Measurements from ENCODE around the gene RNF26.

The RNF26 gene

DNA sequence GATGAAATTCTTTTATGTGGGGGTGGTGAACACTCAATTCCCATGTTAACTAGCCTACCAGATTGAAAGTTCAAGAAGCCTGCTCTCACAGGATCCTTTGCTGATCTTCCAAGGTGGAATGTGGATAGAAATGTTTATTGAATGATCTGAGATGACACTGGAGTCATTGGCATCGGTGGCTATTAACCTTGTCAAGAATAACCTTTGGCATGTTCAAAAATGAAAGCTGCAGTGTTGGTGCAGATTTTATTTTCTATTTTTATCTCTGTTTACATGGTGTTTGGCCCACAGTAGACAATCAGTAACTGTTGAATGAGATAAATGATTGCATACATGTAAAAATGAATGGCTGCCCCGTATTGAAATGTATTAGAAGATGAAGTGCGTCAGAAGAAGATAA, 36.4 kb upstream of the RNF26 start:
- TF ChIP-seq, protein P1, sequence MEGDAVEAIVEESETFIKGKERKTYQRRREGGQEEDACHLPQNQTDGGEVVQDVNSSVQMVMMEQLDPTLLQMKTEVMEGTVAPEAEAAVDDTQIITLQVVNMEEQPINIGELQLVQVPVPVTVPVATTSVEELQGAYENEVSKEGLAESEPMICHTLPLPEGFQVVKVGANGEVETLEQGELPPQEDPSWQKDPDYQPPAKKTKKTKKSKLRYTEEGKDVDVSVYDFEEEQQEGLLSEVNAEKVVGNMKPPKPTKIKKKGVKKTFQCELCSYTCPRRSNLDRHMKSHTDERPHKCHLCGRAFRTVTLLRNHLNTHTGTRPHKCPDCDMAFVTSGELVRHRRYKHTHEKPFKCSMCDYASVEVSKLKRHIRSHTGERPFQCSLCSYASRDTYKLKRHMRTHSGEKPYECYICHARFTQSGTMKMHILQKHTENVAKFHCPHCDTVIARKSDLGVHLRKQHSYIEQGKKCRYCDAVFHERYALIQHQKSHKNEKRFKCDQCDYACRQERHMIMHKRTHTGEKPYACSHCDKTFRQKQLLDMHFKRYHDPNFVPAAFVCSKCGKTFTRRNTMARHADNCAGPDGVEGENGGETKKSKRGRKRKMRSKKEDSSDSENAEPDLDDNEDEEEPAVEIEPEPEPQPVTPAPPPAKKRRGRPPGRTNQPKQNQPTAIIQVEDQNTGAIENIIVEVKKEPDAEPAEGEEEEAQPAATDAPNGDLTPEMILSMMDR (IDR thresholded peaks at IDR 0.05; ENCODE audit: insufficient read depth, low read length, poor library complexity, severe bottlenecking): no peak
- TF ChIP-seq EZH2phosphoT487 (conservative IDR thresholded peaks at IDR 0.05; ENCODE audit: low read length): no peak
- Histone ChIP-seq H3K9me2 (replicated peaks; ENCODE audit: insufficient read depth, low read length) (no peaks in the 10 kb centered on the region), H3K27me3 (ENCODE audit: low read length) (no peaks in the 10 kb centered on the region), H3K9ac (ENCODE audit: low read length) (no peak overlapping the region), H3K79me2 (ENCODE audit: insufficient read depth, low read length) (no peaks in the 10 kb centered on the region), H4K20me1 (ENCODE audit: low read depth, low read length) (no peaks in the 10 kb centered on the region), H3K27ac (ENCODE audit: low read depth, low read length) (no peak overlapping the region), H3K36me3 (ENCODE audit: low read length) (peaks cover 14% of the 10 kb centered on the region), H2AFZ (ENCODE audit: low read depth, low read length, severe bottlenecking) (no peak overlapping the region), H3K4me2 (ENCODE audit: low read depth, low read length, poor library complexity, severe bottlenecking) (no peak overlapping the region), H3K4me3 (ENCODE audit: insufficient read depth, low read length, poor library complexity, severe bottlenecking) (no peak overlapping the region), H3F3A (ENCODE audit: insufficient read depth) (no peaks in the 10 kb centered on the region), H3K9me3 (ENCODE audit: insufficient read depth, low read length) (no peaks in the 10 kb centered on the region)

DNA sequence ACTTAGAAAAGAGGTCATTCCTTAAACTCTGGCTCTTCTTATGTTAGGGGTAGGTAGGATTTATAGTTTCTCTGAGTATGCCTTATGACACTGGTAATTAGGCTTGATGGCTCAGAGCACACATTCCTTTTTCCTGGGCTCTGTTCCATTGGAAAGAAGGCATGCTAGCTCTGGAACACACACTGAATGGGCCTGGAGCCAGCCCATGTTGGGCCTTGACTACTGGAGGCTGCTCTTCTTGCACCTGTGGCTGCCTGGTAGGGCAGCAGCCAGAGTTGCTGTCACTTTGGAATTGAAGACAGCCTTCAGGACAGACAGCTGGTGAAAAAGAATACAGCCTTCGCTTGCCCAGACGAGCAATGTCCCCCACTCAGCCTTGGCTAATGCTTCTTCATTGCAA, 35.6 kb upstream of the RNF26 start:
- H4K20me1 ChIP-seq (ENCODE audit: low read depth, low read length): no peaks in the 10 kb centered on the region

DNA sequence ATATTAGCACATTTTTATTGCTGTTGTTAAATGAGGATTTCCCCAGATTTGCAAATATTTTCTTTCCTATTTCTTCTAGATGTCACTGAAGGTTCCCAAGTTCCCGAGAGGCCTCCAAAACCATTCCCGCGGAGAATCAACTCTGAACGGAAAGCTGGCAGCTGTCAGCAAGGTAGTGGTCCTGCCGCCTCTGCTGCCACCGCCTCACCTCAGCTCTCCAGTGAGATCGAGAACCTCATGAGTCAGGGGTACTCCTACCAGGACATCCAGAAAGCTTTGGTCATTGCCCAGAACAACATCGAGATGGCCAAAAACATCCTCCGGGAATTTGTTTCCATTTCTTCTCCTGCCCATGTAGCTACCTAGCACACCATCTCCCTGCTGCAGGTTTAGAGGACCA, 34.9 kb upstream of the RNF26 start:
- Histone ChIP-seq H3K79me2 (ENCODE audit: insufficient read depth, low read length) (no peaks in the 10 kb centered on the region), H3K9me2 (replicated peaks; ENCODE audit: insufficient read depth, low read length) (no peaks in the 10 kb centered on the region), H3K36me3 (ENCODE audit: low read length) (peaks cover 20% of the 10 kb centered on the region), H3F3A (ENCODE audit: insufficient read depth) (no peaks in the 10 kb centered on the region), H3K9me3 (ENCODE audit: insufficient read depth, low read length) (no peaks in the 10 kb centered on the region), H4K20me1 (ENCODE audit: low read depth, low read length) (no peaks in the 10 kb centered on the region), H3K27me3 (ENCODE audit: low read length) (no peaks in the 10 kb centered on the region), H3K4me2 (ENCODE audit: low read depth, low read length, poor library complexity, severe bottlenecking) (no peak overlapping the region), H3K4me3 (ENCODE audit: insufficient read depth, low read length, poor library complexity, severe bottlenecking) (no peak overlapping the region), H3K27ac (ENCODE audit: low read depth, low read length) (no peak overlapping the region), H3K9ac (ENCODE audit: low read length) (no peak overlapping the region), H2AFZ (ENCODE audit: low read depth, low read length, severe bottlenecking) (no peak overlapping the region)
- TF ChIP-seq, protein P1 (IDR thresholded peaks at IDR 0.05; ENCODE audit: insufficient read depth, low read length, poor library complexity, severe bottlenecking): no peak
- no peak for TF ChIP-seq EZH2phosphoT487 (conservative IDR thresholded peaks at IDR 0.05; ENCODE audit: low read length)

More for the DNA sequence above, 35.6 kb upstream of the RNF26 start:
- no peak overlapping the region for H3K4me3 ChIP-seq (ENCODE audit: insufficient read depth, low read length, poor library complexity, severe bottlenecking)
- no peak overlapping the region for H3K27ac ChIP-seq (ENCODE audit: low read depth, low read length)
- TF ChIP-seq EZH2phosphoT487 (conservative IDR thresholded peaks at IDR 0.05; ENCODE audit: low read length): no peak
- TF ChIP-seq, protein P1 (IDR thresholded peaks at IDR 0.05; ENCODE audit: insufficient read depth, low read length, poor library complexity, severe bottlenecking): no peak
- H3K9ac ChIP-seq (ENCODE audit: low read length): no peak overlapping the region
- no peaks in the 10 kb centered on the region for H3K27me3 ChIP-seq (ENCODE audit: low read length)
- H3K9me2 ChIP-seq (replicated peaks; ENCODE audit: insufficient read depth, low read length): no peaks in the 10 kb centered on the region
- H3K9me3 ChIP-seq (ENCODE audit: insufficient read depth, low read length): no peaks in the 10 kb centered on the region
- H3F3A ChIP-seq (ENCODE audit: insufficient read depth): no peaks in the 10 kb centered on the region
- no peak overlapping the region for H3K4me2 ChIP-seq (ENCODE audit: low read depth, low read length, poor library complexity, severe bottlenecking)
- H3K79me2 ChIP-seq (ENCODE audit: insufficient read depth, low read length): no peaks in the 10 kb centered on the region
- H3K36me3 ChIP-seq (ENCODE audit: low read length): peaks cover 18% of the 10 kb centered on the region
- no peak overlapping the region for H2AFZ ChIP-seq (ENCODE audit: low read depth, low read length, severe bottlenecking)
